Gastroesophageal sphincter (tissue), 3 donors: ENCODE data around the gene STX2.

Experiments
- EP300 ChIP-seq: sonication (generic); formaldehyde crosslinking; IDR thresholded peaks from one replicate; pipeline ENCODE4 v1.6.1; 2017; ENCODE audit warnings: antibody characterized with exemption, mild to moderate bottlenecking
- POLR2A ChIP-seq, 2 donors: fragments of 450-650 bp; IDR thresholded peaks; one replicate each; pipeline ENCODE4 v1.6.1; 2017; ENCODE audit warnings: antibody characterized with exemption in 2 of 2, mild to moderate bottlenecking in 2 of 2, moderate library complexity in 1 of 2
- TF ChIP-seq, protein P1 (sequence below), 4 experiments: fragments of 200-600 bp in 2 of 4; fragments of 450-650 bp in 2 of 4; sonication (generic) in 1 of 4; IDR thresholded peaks; one replicate each; pipeline ENCODE4 v1.5.1; 2017 to 2019; ENCODE audit warnings: antibody characterized with exemption in 4 of 4, mild to moderate bottlenecking in 2 of 4, moderate library complexity in 2 of 4

- TF ChIP-seq POLR2A (IDR thresholded peaks at IDR 0.05) (no peak), EP300 (no peak)
- TF ChIP-seq, protein P1, sequence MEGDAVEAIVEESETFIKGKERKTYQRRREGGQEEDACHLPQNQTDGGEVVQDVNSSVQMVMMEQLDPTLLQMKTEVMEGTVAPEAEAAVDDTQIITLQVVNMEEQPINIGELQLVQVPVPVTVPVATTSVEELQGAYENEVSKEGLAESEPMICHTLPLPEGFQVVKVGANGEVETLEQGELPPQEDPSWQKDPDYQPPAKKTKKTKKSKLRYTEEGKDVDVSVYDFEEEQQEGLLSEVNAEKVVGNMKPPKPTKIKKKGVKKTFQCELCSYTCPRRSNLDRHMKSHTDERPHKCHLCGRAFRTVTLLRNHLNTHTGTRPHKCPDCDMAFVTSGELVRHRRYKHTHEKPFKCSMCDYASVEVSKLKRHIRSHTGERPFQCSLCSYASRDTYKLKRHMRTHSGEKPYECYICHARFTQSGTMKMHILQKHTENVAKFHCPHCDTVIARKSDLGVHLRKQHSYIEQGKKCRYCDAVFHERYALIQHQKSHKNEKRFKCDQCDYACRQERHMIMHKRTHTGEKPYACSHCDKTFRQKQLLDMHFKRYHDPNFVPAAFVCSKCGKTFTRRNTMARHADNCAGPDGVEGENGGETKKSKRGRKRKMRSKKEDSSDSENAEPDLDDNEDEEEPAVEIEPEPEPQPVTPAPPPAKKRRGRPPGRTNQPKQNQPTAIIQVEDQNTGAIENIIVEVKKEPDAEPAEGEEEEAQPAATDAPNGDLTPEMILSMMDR (IDR thresholded peaks at IDR 0.05): no peak
Measured at GRCh38 chr12:130863298-130863697, 24.2 kb upstream of the STX2 start.
